ENCODE results near the gene NEK1.

The NEK1 gene

DNA sequence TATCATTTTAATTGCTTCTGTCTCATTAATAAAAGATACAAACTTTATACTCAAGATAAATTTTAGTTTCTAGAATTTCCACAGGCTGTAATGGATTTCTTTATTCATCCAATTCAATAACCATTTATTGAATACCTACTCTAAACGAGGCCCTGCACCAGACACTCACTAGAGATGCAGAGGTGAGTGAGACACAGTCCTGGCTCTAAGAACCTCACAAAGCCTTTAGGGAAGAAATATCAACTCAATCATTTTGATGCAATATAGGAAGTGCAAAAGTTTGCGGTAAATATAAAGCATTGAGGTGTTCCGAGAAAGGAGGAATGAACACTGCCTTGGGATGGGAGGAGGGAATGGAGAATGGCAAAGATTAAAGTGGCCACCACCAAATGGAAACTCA lies 260.0 kb downstream of the NEK1 start:
- DNase-seq, result no peak

DNA sequence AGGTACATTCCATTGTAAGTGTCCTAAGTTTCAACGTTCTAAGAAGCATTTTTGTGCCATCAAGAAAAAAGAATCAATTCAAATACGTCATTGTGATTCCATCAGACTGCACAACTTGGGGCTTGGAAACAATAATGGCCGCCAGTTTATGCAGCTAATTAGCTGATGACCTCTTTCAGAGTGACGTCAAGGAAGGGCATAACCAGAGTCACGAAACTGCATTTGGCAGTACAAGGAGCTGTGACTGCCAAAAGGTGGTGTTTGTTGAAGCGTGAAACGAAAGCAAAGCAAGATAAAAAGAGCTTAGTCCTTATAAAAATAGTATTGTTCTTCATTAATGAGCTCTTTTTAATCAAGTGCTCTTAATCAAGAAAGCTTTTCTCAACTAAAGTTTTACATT lies 260.5 kb downstream of the NEK1 start:
- no peak for DNase-seq

DNA sequence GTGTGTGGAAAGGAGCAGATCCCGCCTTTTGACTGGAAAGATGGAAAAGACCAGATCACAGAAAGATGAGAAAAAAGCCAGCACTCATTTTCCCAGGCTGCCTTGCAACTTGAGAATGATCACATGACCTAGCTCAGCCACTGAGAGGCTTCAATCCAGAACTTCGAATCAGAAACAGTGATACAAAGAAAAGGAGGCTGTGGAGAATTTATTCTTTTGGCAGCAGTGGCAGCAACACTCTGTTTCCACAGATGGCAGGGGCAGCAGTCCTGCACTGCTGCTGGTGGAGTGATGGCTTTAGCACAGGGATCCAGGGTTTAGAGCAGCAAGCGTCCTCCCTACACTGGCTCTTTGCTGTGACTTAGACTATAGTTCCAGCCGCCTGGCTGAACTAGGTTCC lies 263.8 kb downstream of the NEK1 start:
- no peak for DNase-seq

- DNase-seq, result no peak
Measured at GRCh38 chr4:169346840-169347239, 265.5 kb downstream of the NEK1 start.

- no peak for DNase-seq
Measured at GRCh38 chr4:169345316-169345721, 267.1 kb downstream of the NEK1 start.
